NOMO-1 (cell line): ENCODE results near the gene GAGE12J.
"Not testable (repeated sequence)": the region's sequence is repeated elsewhere in the genome, so short reads cannot be mapped to it uniquely, and the experiment has no call there.

ENCODE experiments used
- DNase-seq, 2 experiments: peaks; one replicate each; lab custom pipeline; 2025; ENCODE audit not compliant: unreplicated experiment in 2 of 2; lab: John Stamatoyannopoulos, UW

Gene GAGE12J

GRCh38 chrX:49321737-49322136 is at the start of gene GAGE12J:
Gene GAGE12J, plus strand, starts transcription at chrX:49322037. Its CDS starts 1,157 bp downstream, at chrX:49323194.
- not testable (repeated sequence) for DNase-seq

GRCh38 chrX:49272421-49272820 is 49.4 kb upstream of the GAGE12J start:
- no peak for DNase-seq

GRCh38 chrX:49273181-49273727 is 48.6 kb upstream of the GAGE12J start:
- no peak for DNase-seq

GRCh38 chrX:49276207-49276606 is 45.6 kb upstream of the GAGE12J start:
- DNase-seq, result no peak

- DNase-seq, result no peak
Observed at GRCh38 chrX:49276671-49277534, 44.9 kb upstream of the GAGE12J start.

- no peak for DNase-seq
Observed at GRCh38 chrX:49277535-49277830, 44.4 kb upstream of the GAGE12J start.

GRCh38 chrX:49278081-49278480 is 43.8 kb upstream of the GAGE12J start:
- DNase-seq, result no peak

GRCh38 chrX:49282647-49283011 is 39.2 kb upstream of the GAGE12J start:
- no peak for DNase-seq

GRCh38 chrX:49284212-49284611 is 37.6 kb upstream of the GAGE12J start:
- DNase-seq, result no peak

GRCh38 chrX:49286136-49286535 is 35.7 kb upstream of the GAGE12J start:
- DNase-seq, result no peak

GRCh38 chrX:49286581-49286980 is 35.3 kb upstream of the GAGE12J start:
- DNase-seq, result no peak

GRCh38 chrX:49287665-49288064 is 34.2 kb upstream of the GAGE12J start:
- no peak for DNase-seq

- DNase-seq, result no peak
Observed at GRCh38 chrX:49290215-49290614, 31.6 kb upstream of the GAGE12J start.

- DNase-seq, result peak; percentile 7 to 21
Observed at GRCh38 chrX:49291615-49292337, 30.1 kb upstream of the GAGE12J start.

- DNase-seq, result no peak
Observed at GRCh38 chrX:49292400-49293362, 29.2 kb upstream of the GAGE12J start.

- not testable (repeated sequence) for DNase-seq
Observed at GRCh38 chrX:49299293-49299692, 22.5 kb upstream of the GAGE12J start.

- DNase-seq, result no peak
Observed at GRCh38 chrX:49300703-49301102, 21.1 kb upstream of the GAGE12J start.

GRCh38 chrX:49303346-49303745 is 18.5 kb upstream of the GAGE12J start, which contains the start of gene GAGE10:
Gene GAGE10, plus strand, starts transcription at chrX:49303646. Its CDS starts 1,214 bp downstream, at chrX:49304860.
- DNase-seq, result no peak

- DNase-seq, result not testable (repeated sequence)
Observed at GRCh38 chrX:49307775-49308174, 14.1 kb upstream of the GAGE12J start.

- peak; percentile 41 to 46 for DNase-seq
Observed at GRCh38 chrX:49308604-49309269, 13.1 kb upstream of the GAGE12J start.
